ENCODE measurements around the gene SPRN. TPM values are rescaled to one million over a fixed set of nuclear protein-coding genes. Genes with fewer than 3 reads are reported as not detected.

SPRN gene
- total and polyA plus RNA-seq, 2 of the 4 experiments (the other 2 are of a cell fraction), result 0.36 to 2.3 TPM

DNA sequence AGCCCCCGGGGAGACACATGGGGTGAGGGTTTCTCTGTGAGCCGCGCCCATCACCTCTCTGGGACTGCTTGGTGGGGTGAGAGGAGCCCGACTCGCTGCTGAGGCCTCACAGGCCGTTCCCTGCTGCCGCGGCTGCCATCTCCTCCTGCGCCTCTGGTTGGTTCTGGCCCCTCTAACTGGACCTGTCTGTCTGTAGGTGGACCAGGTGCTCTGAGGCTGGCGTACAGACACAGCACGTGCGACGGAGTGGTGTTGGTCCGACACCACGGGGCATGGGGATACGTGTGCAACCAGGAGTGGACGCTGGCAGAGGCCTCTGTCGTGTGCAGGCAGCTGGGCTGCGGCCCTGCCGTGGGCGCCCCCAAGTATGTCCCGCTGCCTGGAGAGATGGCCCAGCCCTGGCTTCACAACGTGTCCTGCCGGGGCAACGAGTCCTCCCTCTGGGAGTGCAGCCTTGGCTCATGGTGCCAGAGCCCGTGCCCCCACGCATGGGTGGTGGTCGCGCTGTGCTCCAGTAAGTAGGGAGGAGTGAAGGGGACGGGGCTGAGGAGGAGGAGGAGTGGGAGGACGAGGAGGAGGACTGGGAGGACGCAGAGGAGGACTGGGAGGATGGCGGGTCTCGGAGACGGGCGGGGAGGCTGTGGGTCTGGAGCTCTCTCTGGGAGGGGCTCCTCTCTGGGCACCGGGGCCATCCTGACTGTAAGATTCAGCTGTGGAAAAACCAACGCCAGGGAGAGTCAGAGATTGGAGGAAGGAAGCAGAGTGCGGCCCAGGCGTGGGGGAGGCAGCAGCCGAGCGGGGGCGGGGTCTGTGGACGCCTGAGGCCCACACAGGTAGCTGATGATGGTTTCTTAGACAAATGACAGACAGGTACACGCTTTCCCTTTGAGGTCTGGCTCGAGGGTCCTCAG lies 31.9 kb upstream of the SPRN start:
- in situ Hi-C loops (cut with MboI; ENCODE audit: low sequenced_read_pairs) (no loop called here), dilution Hi-C loops (cut with HindIII; ENCODE audit: low sequenced_read_pairs, unreplicated experiment) (no loop called here), intact Hi-C loops (cut with micrococcal nuclease) (no loop called here)
- H3K56ac ChIP-seq (ENCODE audit: extremely low read depth, insufficient read depth, low read length), result no peak overlapping the region
- H2AK5ac ChIP-seq (ENCODE audit: low read depth, low read length), result no peak overlapping the region
- H3K4me1 ChIP-seq (ENCODE audit: control insufficient read depth, insufficient read depth, low read length), result no peaks in the 10 kb centered on the region
- H4K5ac ChIP-seq (ENCODE audit: low read depth, low read length), result no peak overlapping the region
- no peak overlapping the region for H3K4me2 ChIP-seq (ENCODE audit: low read depth, low read length)
- ChIA-PET CTCF (no interaction called here), POLR2A (ENCODE audit: unreplicated experiment) (no interaction called here)
- no TSS peak for BruUV-seq (replicated peaks)
- no peak overlapping the region for H2BK120ac ChIP-seq (ENCODE audit: low read depth, low read length)
- no peak overlapping the region for H3K27ac ChIP-seq (ENCODE audit: insufficient read depth, low read length)
- no peak overlapping the region for H2AK9ac ChIP-seq (replicated peaks; ENCODE audit: low read depth, low read length, poor library complexity)
- no peaks in the 10 kb centered on the region for H3K79me1 ChIP-seq (ENCODE audit: low read depth in 1 of 2, low read length in 2 of 2)
- no peak overlapping the region for H3K4me3 ChIP-seq (ENCODE audit: insufficient read depth, low read depth, low read length)
- no peak overlapping the region for H2BK5ac ChIP-seq (ENCODE audit: low read depth, low read length, poor library complexity, severe bottlenecking)
- peak overlapping the region; percentile 14 for H2AFZ ChIP-seq (replicated peaks; ENCODE audit: low read length, poor library complexity)
- no peak overlapping the region for H4K8ac ChIP-seq (ENCODE audit: low read depth in 2 of 2, low read length in 2 of 2)
- H2BK20ac ChIP-seq (ENCODE audit: low read depth, low read length), result no peak overlapping the region
- H3K4ac ChIP-seq (ENCODE audit: low read depth, low read length), result no peak overlapping the region
- no peak overlapping the region for H3K14ac ChIP-seq (replicated peaks; ENCODE audit: low read depth, low read length)
- no peaks in the 10 kb centered on the region for H3K9me1 ChIP-seq (ENCODE audit: insufficient read depth, low read length)
- H4K91ac ChIP-seq (ENCODE audit: insufficient read depth, low read depth, low read length), result no peak overlapping the region
- no peak overlapping the region for H3K9ac ChIP-seq (ENCODE audit: low read depth, low read length)
- H4K20me1 ChIP-seq (ENCODE audit: insufficient read depth, low read length), result no peaks in the 10 kb centered on the region
- no peak overlapping the region for H3K23ac ChIP-seq (ENCODE audit: low read depth, low read length)
- H2BK15ac ChIP-seq (ENCODE audit: low read depth, low read length), result no peak overlapping the region
- WGBS, 2 experiments (ENCODE audit: extremely low coverage in 2 of 2, insufficient read length in 1 of 2), result 83% methylated on average over 24 of the region's 46 CpGs; no CpG with 5 or more reads in 1 of the 2 experiments
- DNase-seq (no peak), ATAC-seq (ENCODE audit: low read depth) (no peak)
- H3K9me3 ChIP-seq (ENCODE audit: control insufficient read depth, insufficient read depth, low read length), result no peaks in the 10 kb centered on the region
- TF ChIP-seq BHLHE40 (IDR thresholded peaks at IDR 0.05; ENCODE audit: low read depth, low read length), result no peak
- TF ChIP-seq POLR2A (IDR thresholded peaks at IDR 0.05; ENCODE audit: low read depth, low read length), result no peak
- TF ChIP-seq SMC3 (IDR thresholded peaks at IDR 0.05; ENCODE audit: low read depth, low read length), result no peak
- no peaks in the 10 kb centered on the region for H3K36me3 ChIP-seq (ENCODE audit: control insufficient read depth, insufficient read depth, low read length)
- no peak overlapping the region for H3K18ac ChIP-seq (ENCODE audit: low read depth, low read length)
- no peaks in the 10 kb centered on the region for H3K27me3 ChIP-seq (ENCODE audit: control insufficient read depth, insufficient read depth, low read length)

Measured in IMR-90 (cell line).